HG03469 (cell line): Measurements from ENCODE around the gene CAMK1G.
A peak's percentile ranks its signal among the peaks of the same experiment; 100 is the strongest.

Experiments
- ATAC-seq: cut with Tn5 transposase; IDR thresholded peaks from one replicate; pipeline ENCODE4 v1.9.1; 2021; ENCODE audit warnings: mild to moderate bottlenecking, moderate library complexity, moderate number of reproducible peaks; ENCODE audit not compliant: unreplicated experiment

Gene CAMK1G

GRCh38 chr1:209564849-209565248 is 18.7 kb upstream of the CAMK1G start:
- no peak for ATAC-seq

DNA sequence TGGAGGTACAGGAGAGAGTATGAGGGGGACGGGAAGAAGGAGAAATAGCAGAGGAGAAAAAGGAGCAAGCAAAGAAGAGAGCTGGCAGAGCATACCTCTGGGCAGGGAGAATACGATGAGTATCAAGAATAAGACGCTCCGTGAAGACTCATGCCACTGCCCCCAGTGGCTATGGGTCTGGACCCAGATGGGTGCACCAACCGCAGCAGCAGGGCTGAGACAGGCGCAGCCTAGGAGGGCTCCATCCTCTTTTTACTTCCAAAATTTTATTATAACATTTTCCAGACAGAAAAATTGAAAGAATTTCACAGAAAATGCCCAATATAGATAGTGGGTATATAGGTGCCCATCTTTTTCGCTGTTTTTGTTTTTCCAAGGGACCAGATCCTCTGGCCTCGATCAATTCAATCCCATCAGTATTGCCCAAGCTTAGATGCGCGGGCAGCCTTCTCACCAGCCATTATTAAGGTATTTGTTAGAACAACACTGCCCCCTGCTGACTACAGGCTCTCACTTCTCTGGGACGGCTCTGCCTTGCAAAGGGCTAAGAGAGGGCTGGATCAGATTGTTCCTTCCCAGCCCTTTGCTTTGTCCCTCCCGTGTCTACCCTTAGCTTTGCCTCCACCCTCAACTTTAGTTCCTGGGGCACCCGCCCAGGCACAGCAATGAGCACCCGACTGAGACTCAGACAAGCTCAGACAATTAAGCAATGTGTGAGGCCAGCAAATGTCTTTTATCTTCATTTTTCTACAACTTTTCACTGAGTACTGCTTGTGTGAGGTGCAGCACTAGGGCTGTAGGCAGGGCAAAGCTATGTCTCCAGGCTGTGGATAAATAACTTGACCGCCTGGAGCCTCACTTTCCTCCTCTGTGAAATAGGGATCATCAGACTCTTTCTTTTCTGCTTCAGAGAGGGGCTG is 17.5 kb upstream of the CAMK1G start:
- peak; percentile 71 for ATAC-seq

- ATAC-seq: no peak
Observed at GRCh38 chr1:209567698-209568175, 15.8 kb upstream of the CAMK1G start.

- no peak for ATAC-seq
Observed at GRCh38 chr1:209569455-209570207, 13.9 kb upstream of the CAMK1G start.

- ATAC-seq: no peak
Observed at GRCh38 chr1:209570743-209571142, 12.8 kb upstream of the CAMK1G start.

DNA sequence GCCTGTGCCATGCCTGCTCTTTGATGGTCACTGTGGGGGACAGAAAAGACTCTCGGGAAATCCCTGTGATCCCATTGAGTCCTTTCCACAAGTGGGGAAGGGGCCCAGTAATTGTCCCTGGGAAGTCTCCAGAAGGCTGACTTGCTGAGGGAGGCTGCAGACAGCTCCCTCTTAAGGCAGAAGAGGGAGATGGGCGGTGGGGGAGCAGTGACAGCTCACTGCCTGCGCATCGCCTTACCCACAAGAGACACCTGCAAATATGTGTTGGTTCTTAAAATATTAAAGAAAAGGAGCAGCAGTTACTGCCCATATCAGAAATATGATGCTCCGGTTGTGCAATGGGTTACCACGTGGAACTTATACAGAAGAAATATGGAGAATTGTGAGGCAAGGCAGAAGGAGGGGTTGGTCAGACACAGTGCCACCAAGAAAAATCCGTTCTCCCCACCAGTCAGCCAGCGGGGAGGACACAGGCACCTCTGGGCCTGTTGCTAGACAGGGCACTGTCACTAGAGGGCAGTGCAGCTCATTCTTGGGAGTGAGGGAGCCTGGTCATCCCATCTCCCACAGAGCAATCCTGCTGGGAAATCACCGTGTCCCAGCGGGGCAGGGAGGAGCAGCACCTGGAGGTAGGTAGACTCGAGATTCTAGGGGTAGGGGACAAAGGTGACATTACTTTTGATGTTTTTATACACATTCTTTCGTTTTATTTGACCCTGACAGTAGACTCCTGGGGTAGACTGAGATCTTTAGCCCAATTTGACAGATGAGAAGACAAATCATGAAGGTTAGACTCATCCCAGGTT is 6.9 kb upstream of the CAMK1G start:
- ATAC-seq: peak; percentile 62

GRCh38 chr1:209577346-209577745 is 6.2 kb upstream of the CAMK1G start:
- no peak for ATAC-seq

GRCh38 chr1:209580577-209580976 is 2.9 kb upstream of the CAMK1G start:
- ATAC-seq: no peak

DNA sequence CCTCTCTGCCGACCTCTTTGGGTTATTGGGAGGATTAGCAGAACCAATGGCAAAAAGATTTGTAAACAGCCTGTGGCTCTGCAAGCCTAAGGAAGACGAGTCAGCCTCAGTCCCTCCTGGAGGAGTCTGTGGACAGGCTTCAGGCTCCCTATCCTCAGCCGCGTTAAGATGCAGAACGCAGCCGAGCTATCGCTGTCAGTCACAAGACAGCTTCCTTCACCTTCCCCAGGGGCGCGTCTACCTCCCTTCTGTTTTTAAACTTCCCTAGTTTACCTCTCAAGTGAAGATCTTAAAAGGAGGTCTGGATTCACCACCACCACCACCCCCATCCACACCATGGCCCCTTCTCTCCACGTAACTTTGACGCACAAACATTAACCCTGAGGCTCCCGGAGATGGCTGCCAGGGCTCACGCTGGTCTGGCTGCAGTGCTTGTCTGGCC is 738 bp downstream of the CAMK1G start:
- no peak for ATAC-seq

- no peak for ATAC-seq
Observed at GRCh38 chr1:209585197-209585596, 1.7 kb downstream of the CAMK1G start.

DNA sequence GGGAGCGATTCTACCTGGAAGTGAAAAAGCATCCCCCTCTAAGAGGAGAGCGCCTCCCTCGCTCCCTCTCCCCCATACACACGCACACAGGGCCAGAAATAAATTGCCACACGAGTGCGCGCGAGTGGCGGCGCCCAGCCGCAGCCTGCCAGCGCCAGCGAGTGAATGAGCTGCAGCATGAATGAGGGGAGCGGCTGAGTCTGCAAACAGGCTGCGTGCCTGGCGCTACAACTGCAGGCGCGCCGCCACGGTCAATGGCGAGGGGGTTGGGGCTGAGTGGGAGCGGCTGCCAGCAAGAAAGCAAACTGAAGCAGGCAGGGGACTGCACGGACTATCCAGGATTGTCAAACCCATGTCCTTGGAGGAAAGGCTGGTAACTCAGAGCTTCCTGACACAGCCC is 2.2 kb downstream of the CAMK1G start:
- no peak for ATAC-seq

GRCh38 chr1:209586221-209586740 is 2.8 kb downstream of the CAMK1G start:
- no peak for ATAC-seq

DNA sequence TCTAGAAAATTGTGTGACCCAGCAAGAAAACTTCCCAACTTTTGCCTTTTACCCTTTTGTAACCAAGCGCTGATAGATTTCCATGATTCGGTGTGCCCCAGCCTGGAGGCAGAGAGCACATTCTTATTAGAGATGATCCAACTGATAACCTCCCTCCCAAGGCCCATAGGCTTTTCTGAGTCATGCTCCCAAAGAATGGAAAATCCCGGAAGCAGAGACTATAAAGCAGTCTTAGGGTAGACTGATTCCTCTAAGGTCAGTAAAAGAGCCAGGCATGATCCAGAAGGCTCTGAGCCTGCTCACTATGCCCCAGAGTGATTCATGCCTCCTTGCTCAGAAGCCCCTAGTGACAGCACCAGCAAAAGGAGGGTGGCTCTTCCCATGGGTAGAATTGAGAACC is 4.3 kb downstream of the CAMK1G start:
- no peak for ATAC-seq

DNA sequence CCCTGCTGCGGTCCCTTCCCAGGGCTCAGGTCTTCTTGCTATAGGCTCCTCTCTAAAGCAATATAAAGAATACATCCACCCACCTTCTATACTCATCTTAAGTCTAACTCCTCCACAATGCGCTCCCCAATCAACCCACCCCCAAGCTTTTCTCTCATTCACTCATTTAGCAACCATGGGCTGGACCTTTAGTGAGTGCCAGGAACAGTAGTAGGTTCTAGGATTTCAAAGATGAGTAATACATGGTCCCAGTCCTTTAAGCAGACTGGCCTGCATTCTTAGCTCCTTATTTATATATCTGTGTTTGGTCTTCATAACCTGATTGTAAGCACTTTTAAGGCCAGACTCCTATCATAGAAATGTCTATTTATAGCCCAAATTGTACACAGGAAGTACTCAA is 5.9 kb downstream of the CAMK1G start:
- ATAC-seq: no peak

DNA sequence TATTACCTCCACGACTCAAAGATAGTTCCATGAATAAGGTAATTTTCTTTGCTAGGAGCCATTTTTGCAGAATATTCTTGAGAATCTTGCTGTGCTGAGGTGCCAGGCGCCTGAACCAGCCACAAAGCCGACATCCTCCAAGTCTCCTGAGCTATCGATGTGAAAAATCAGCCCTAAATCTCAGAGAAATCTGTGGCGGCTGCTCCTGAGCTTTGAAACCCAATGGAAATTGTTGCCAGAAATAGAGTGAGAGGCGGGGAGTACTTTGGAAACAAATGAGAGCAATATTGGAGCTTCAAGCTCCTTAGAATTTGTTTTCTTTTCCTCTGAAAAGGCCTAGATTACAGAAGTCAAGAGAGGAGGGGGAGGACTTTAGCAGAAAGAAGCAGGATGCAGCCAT is 6.3 kb downstream of the CAMK1G start:
- ATAC-seq: no peak

GRCh38 chr1:209590405-209590804 is 6.9 kb downstream of the CAMK1G start:
- ATAC-seq: no peak

DNA sequence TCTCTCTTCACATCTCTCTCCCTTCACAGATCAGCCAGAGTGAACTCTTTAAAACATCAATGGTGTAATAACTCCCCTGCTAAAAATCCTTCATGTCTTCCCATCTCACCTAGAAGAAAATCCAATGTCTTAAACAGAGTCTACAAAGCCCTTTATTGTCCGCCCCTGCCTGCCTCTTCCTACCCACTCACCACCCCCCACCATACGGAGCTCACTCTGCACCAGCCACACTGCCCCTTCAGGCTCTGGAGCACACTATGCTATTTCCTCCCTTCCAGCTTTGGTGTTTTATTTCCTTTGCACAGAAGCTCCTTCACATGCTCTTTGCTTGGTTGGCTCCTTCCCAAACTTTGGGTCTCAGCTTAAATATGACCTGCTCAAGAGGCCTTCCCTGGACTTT is 10.2 kb downstream of the CAMK1G start:
- no peak for ATAC-seq

DNA sequence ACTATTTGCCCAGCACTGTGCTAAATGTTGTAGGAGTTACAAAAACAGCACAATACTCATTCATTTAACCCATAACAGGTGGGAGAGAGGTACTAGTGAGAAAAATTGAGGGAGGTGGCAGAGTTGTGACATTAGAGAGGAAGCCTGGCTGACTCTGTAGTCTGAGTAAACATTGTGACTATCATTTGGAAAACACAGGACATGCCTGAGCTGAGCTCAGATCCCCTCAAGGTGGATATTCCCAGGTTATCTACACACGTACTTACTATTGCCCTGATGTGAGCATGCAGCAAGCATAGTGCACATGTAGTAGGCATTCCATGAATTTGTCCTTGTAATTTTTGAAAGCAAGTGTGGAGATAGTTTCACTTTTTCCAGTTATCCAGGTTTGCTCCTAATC is 10.9 kb downstream of the CAMK1G start:
- ATAC-seq: no peak

GRCh38 chr1:209595028-209595427 is 11.5 kb downstream of the CAMK1G start:
- no peak for ATAC-seq

DNA sequence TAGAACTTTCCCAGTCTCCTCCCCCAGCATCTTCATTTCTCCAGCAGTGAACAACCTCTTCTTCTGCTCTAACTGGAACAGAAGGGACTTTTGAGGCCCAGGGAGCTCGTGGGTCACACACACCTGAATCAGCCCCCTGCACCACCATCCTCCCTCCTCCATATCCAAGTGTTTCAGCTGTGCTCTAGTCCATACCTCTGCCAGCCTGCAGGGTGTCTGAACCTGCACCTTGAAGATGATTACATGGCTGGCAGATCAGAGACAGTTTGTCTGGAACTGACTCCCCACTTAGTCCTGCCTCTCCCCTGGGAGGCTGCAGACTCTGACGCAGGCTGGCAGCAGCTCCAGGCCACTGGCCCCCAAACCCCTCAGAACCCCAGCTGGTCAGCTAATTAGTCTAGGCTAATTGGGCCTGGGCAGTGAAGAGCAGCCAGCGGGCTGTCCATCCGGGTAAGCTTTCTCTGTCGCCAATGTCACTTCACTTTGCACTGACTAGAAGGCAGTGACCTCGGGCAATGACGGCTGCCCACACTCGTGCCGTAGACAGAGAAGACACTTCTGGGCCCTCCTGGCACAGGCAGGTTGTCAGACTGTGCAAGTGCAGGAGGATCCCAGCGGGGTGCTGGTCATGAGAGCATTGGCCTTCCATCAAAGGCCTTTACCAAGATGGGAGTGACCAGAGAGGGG is 12.2 kb downstream of the CAMK1G start:
- ATAC-seq: no peak
